Hematopoietic multipotent progenitor cell treated with erythropoietin and hydrocortisone succinate and interleukin-3 and kit ligand, for 15 days (in vitro differentiated cells): ENCODE results near the gene PPP1R13B.
"Not testable (repeated sequence)": the region's sequence is repeated elsewhere in the genome, so short reads cannot be mapped to it uniquely, and the experiment has no call there.

Experiments used
- DNase-seq: peaks from one replicate; pipeline ENCODE4 v3.0.0-alpha.2; 2015; ENCODE audit warnings: low spot score

PPP1R13B gene

DNA sequence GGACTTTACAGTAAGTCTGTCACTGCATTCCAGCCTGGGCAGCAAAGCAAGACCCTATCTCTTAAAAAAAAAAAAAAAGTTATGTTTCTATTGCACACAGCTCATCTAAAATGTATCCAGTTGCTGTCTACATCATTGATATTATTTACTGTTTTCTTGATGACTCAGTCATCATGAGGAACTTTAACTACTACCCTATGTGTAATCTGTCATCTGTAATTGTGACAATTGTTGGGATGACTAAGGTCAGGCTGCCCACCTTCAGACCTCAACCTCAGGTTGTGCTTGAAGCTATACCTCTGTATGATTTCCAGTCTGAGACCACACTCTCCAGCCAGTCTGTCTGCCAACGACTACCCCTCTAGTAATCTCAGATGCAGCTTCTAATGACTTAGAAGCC lies 15.3 kb downstream of the PPP1R13B start:
- no peak for DNase-seq

DNA sequence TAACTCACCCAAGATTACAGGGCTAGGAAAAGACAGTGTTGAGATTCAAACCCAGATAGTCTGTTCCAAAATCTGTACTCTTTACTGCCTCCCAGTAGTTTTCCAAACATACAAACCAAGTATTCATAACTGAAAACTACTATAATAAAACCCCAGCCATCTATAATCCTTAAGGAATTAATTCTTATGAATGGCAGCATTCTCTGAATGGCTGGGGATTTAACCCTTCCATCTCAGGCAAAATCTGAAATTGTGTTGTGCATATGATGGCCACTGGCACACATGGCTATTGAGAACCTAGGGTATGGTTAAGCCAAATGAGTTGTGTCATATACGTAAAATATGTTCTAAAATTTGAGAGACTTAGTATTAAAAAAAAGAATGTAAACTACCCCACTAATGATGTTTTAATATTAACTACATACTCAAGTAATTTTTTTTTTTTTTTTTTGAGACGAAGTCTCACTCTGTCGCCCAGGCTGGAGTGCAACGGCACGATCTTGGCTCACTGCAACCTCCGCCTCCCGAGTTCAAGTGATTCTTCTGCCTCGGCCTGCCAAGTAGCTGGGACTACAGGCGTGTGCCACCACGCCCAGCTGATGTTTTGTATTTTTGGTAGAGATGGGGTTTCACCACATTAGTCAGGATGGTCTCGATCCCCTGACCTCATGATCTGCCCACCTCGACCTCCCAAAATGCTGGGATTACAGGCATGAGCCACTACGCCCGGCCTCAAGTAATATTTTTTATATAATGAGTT lies 16.7 kb downstream of the PPP1R13B start:
- no peak for DNase-seq

DNA sequence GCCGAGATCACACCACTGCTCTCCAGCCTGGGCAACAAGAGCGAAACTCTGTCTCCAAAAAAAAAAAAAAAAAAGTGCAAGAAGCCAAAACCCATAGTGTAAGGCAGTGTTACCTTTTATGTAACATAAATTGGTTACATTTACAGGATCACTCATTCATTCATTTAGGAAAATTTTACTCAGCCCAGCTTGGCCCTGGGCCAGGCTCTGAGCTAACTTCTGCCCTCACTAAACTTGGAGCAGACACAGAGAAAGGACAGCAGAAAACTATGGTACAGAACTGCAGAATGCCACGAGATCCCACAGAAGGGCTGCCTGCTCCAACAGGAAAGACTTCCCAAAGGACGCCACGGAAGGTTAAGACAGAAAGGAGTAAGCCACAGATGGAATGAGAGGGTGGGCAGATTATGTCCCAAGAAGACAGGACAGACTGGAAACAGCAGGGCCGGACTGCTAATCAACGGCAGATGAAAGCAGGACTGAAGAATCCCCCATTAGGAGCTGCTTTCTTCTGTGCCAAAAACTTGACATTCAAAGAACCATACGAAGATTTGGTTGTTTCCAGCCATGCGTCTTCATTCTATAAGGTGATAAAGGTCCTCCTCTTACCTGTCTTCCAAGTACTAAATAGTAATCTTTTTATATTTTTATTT lies 18.9 kb downstream of the PPP1R13B start:
- DNase-seq: no peak

DNA sequence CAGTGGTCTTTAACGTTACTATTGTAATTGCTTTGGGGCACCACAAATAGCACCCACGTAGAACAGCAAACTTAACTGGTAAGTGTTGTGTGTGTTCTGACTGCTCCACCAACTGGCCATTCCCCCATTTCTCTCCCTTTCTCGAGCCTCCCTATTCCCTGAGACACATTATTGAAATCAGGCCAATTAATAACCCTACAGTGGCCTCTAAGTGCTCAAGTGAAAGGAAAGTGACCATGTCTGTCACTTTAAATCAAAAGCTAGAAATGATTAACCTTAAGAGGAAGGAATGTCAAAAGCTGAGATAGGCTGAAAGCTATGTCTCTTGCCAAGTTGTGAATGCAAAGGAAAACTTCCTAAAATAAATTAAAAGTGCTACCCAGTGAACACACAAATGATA lies 22.3 kb downstream of the PPP1R13B start:
- DNase-seq: no peak

DNA sequence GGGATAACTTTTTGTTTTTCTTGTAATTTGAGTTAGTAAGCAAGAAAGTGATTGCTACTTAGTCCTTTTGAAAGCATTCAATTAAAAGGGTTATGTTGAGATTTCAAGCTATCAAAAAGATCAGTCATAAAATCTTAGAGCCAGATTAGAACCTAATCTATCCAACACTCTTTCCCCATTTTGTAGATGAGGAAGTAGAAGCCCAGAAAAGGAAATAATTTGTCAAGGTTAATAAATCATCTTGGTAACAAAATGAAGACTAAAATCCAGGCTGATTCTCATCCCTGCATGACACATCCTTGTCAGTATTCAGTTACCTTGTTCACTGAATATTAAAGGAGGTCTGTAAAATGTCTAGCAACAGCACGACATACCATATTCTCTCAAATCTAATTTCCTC lies 26.5 kb downstream of the PPP1R13B start:
- DNase-seq: no peak

DNA sequence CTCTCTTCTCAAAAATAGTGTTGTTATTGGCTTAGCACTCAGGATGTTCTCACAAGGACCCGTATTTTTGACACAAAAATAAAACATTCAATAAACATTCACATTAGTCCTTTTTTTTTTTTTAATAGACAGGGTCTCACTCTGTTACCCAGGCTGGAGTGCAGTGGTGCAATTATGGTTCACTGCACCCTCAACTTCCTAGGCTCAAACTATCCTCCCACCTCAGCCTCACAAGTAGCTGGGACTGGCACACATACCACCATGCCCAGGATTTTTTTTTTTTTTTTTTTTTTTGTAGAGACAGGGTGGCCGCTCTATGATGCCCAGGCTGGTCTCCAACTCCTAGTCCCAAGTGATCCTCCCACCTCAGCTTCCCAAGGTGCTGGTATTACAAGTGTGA lies 27.0 kb downstream of the PPP1R13B start:
- DNase-seq: no peak

DNA sequence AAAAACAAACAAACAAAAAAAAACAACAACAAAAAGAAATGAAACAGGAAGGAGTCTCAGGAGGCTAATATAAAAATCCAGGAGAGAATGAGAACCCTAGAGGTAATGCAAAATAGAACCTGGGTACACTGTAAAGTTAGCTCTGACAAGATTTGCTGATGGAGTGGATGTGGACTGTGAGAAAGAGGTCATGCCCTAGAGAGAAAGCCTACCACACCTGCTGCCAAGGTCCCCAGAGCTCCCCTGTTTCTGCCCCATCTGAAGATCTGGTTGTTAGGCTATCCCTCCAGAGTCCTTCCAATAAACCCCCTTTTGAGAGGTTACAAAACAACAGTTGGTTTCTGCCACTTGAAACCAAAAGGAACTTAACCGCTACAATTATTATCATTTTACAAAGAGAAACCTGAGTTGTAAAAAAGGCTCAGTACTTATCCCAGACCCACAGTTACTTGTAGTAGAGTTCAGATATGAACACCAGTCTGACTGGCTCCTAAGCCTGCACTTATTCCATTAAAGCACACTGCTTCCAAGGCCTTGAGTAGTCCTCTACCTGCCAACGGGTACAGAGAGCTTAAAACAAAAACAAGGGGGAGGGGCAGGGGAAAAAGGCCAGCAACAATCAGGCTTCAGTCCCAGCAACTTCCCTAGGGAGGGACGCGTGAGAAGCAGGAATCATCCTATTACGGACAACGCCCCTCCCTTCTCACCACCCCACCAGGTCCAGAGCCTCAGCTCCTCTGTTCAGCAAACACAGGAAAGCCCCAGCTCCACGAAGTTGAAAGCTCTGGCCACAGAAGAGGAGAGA lies 27.7 kb downstream of the PPP1R13B start:
- DNase-seq: no peak

DNA sequence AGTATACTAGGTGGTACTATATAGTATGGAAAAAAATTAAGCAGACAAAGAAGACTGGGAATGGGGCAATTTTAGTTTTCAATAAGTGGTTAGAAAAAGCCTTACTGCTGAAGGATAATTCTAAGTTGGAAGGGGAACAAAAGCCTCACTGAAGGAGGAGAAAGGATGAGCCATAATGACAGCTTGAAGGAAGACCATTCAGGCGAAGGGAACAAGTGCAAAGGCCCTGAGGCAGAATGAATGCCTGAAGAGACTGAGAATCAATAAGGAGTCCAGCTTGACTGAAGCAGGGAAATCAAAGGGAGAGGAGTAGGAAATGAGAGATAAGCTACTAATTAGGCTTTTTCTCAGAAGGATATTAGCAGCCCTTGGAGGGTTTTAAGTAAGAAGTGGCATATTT lies 28.5 kb downstream of the PPP1R13B start:
- no peak for DNase-seq

DNA sequence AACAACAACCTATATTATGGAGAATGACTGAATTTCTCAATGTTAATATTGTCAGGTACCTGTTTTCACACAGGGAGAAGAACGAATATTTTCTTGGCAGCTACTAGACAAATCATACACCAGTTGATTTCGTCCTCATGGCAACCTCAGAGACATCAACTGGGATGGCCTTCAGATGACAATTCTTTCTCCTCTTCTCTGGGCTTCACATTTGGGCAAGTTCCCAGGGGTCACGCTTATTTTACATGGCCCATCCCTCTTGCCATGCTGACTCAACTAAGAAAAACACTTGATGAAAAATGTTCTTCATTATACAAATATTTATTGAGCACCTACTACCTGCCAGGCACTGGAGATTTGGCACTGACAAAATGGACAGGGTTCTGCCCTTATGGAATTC lies 29.0 kb downstream of the PPP1R13B start:
- no peak for DNase-seq

DNA sequence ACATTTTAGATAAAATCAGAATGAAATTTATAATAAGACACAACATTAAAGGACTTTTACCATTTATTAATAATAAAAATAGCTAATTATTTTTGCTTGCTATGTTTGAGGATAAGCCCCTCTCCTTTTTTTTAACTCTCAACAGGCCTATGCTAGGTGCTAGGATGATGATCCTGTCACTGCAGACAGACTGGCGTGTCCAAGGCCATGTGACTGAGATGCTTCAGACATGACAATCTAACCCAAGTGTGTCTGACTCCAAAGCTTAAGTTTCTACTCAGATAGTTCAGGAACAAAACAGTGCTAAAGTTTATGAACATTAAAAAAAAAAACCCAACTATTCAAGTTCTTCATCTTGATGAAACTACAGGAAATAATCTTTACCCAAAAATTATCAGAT lies 29.8 kb downstream of the PPP1R13B start:
- DNase-seq: no peak

DNA sequence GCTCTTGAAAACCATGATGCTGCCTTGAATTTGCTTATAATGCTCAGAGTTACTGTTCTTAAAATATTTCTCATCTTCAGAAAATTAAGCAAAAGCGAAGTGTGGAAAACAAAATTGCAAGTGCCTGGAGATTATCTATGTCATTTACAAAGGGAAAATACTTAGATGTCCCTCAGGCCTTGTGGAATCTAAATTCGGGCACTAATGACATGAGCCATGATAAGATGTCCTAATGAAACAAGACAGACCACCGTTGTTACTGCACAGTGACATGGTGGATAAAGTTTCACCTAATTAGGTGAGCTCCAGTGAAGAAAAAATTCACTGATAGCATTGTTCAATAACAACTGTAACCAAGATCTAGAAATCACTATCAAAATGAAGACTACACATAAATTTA lies 30.4 kb downstream of the PPP1R13B start:
- DNase-seq: no peak

DNA sequence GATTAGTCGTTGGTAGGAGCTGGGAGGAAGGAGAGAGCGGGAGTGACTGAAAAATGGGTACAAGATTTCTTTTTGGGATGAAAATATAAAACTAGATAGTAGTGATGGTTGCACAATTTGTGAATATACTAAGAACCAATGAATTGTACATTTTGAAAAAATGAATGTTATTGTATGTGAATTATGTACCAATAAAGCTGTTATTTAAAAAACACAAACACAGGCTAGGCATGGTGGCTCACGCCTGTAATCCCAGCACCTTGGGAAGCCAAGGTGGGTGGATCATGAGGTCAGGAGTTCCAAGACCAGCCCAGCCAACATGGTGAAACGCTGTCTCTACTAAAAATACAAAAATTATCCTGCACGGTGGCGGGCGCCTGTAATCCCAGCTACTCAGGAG lies 32.1 kb downstream of the PPP1R13B start:
- no peak for DNase-seq

DNA sequence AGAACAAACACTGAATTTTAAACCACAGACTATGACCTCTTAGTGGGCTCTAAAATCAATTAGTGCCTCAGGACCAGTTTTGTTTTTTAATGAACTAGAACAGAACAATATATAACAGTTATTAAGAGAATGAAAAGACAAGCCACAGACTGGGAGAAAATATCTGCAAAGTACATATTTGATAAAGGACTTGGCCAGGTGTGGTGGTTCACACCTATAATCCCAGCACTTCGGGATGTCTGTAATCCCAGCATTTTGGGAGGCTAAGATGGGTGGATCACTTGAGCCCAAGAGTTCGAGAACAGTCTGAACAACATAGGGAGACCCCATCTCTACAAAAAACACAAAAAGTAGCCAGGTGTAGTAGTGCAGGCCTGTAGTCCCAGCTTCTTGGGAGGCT lies 36.2 kb downstream of the PPP1R13B start:
- no peak for DNase-seq

DNA sequence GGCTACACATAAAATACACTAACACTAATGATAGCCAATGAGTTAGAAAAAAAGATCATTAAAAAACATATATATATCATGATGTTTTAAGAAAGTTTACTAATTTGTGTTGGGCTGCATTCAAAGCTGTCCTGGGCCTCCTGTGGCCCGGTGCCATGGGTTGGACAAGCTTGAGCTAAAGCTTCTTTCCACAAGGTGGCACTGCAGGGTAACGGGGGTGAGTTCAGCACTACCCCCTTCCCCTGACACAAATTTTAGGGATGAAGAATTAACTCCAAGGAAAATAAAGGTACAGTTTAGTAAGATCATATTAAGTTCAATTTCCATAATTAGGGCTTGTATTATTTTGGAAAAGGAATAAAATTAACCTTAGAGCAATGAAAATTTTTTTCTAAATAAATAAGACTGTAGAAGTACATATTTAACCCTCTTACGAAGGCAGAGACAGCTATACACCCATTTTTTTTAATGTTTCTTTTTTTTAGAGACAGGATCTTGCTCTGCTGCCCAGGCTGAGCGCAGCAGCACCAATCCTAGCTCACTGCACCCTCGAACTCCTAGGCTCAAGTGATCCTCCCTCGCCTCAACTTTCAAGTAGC lies 38.9 kb downstream of the PPP1R13B start:
- peak; percentile 73 for DNase-seq

DNA sequence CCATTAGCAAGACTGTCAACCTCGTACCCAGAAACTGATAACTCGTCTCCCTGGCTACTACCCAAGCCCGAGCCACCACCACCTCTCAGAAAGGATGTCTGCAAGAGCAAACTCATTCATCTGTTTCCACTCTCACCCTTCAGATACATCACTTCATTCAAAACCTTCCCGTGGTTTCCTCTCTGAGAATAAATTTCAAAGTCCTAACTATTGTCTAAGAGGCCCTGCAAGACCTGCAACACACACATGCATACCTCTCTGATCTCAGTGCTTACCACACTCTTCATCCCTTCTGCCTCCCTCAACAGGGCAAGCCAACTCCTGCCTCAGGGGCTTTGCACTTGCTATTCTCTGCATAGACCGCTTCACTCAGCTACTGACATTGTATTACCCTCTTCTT lies 40.6 kb downstream of the PPP1R13B start:
- no peak for DNase-seq

DNA sequence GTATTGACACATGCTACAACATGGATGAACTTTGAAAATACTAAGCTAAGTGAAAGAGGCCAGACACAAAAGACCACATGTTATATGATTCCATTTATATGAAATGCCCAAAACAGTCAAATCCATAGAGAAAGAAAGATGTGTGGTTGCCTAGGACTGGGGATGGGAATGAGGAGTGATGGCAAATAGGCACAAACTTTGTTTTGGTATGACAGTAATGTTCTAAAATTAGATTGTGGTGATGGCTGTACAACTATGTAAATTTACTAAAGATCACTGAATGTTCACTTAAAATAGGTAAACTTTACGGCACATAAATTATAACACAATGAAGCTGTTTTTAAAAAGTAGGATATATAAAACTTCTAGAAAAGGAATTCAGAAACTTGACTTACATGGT lies 41.7 kb downstream of the PPP1R13B start:
- DNase-seq: no peak

DNA sequence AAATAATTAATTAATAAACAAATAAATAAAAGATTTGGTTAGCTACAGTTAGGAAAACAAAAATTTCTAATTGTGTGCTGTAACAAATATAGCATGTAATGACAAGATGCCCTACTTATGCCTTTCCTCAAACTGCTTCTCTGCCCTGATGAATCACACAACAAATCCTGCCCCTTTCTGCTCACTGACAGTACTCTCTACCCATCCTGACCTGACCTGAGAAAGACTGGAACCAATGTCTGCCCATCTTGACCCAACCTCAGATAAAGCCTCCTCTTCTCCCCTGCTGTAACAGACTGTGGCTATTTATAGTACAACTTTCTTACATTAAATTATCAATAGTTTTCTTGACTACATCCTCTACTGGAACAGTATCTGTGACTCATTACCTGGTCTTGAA lies 43.7 kb downstream of the PPP1R13B start:
- no peak for DNase-seq

DNA sequence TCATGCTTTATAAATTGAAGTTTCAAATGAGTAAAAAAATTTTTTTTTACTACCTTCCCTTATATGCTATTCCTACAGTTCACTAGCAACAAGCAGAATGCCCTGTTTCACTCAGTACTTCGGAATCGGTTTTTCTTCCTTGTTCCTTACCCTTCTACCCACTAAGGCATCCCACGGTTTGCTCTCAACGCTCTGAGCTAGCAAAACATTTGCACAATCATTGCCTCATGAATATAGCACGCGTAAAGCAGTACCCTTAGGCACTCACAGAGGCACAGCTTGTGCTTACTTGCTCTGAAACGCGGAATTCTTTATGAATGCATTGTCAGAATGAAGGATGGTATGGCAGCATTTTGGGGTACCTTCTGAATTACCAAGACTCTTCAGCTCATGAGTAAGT lies 45.0 kb downstream of the PPP1R13B start:
- no peak for DNase-seq

DNA sequence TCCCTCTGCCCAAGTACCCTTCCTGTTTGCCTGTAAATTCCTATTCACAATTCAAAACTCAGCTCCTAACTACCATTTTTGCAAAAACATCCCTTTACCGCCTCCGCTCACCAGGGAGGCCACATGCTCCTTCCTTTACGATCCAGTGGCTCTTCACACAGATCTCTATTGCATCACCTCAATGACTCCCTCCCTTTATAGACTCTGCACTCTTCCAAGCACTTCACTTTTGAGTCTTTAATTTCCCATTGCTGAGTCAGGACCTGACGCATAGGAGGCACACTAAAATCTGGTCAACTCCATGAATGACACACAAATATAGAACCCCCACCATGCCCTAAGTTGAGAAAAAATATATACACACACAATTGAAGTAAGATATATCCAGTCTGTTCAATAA lies 45.9 kb downstream of the PPP1R13B start:
- no peak for DNase-seq

DNA sequence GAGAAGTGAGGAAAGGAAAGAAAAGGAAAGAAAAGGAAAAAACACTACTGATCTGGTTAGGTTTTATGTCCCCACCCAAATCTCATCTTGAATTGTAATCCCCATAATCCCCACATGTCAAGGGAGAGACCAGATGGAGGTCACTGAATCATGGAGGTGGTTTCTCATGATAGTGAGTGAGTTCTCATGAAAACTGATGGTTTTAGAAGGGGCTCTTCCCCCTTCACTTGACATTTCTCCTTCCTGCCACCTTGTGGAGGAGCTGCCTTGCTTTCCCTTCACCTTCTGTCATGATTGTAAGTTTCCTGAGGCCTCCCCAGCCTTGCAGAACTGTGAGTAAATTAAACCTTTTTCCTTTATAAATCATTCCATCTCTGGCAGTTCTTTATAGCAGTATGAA lies 54.2 kb downstream of the PPP1R13B start:
- not testable (repeated sequence) for DNase-seq

DNA sequence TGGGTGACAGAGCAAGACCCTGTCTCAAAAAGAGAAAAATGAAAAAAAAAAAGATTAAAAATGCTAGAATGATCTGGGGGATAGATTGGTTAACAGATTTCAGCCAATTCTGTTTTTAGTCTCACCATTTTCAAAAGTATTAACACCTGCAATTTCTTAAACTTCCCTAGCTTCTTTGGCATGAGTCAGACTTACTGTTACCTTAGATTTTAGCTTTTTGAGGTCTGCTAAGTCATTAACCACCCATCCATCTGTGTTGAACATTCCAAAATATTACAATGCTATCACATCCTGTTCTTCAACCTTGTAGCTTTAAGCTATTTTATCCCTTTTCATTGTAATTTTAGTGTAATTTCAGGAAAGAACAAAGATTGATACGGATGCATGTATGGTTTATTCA lies 59.3 kb downstream of the PPP1R13B start:
- no peak for DNase-seq

DNA sequence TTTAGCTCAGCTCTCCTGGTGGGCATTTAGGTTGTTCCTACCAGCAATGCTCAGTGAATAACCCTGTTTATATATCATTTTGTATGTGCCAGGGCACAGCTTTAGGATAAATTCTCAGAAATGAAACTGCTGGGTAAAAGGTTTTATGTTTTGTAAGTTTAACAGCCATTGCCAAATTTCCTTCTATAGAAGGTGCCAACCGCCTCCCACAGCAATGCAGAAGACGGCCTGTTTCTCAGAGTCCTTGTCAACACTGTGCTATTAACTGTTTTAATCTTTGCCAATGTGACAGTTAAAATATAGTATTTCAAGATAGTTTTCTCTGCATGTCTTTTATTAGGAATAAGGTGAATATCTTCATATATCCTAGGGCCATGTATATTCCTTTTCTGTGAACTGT lies 65.0 kb downstream of the PPP1R13B start:
- DNase-seq: no peak

DNA sequence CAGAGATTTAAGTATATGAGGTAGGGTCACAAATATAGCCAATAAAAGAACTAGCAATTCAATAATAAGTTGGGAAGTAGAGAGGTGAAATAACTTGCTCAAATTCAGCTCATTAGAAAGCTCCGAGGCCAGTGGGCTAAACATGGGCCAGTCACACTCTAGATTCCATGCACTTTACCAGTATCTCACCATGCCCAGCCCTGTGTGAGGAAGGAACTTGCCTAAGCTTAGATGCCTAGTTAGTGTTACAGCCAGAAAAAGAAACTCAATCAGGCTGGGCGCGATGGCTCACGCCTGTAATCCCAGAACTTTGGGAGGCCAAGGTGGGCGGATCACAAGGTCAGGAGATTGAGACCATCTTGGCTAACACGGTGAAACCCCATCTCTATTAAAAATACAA lies 71.1 kb downstream of the PPP1R13B start:
- not testable (repeated sequence) for DNase-seq
